NCI-H510A treated with DMSO at 0.1 percent for 48 hours (cell line): Measurements from ENCODE around the gene CNTN4.
"Not testable (repeated sequence)": the region's sequence is repeated elsewhere in the genome, so short reads cannot be mapped to it uniquely, and the experiment has no call there.

Experiments used
- DNase-seq: peaks from one replicate; lab custom pipeline; 2025; lab: John Stamatoyannopoulos, UW

CNTN4 gene

GRCh38 chr3:2098398-2099027 lies at the start of gene CNTN4:
TSS of gene CNTN4 (plus strand) at chr3:2098866.
- peak; percentile 65 for DNase-seq

- no peak for DNase-seq
Measured at GRCh38 chr3:2061360-2061759, 37.3 kb upstream of the CNTN4 start.

- no peak for DNase-seq
Measured at GRCh38 chr3:2071531-2071930, 27.1 kb upstream of the CNTN4 start.

GRCh38 chr3:2078821-2079220 lies 19.8 kb upstream of the CNTN4 start:
- no peak for DNase-seq

GRCh38 chr3:2082871-2083480 lies 15.7 kb upstream of the CNTN4 start:
- DNase-seq = no peak

- DNase-seq = not testable (repeated sequence)
Measured at GRCh38 chr3:2083558-2083957, 15.1 kb upstream of the CNTN4 start.

- DNase-seq = no peak
Measured at GRCh38 chr3:2090095-2090911, 8.4 kb upstream of the CNTN4 start.

GRCh38 chr3:2092758-2093157 lies 5.9 kb upstream of the CNTN4 start:
- DNase-seq = no peak

GRCh38 chr3:2094941-2095340 lies 3.7 kb upstream of the CNTN4 start:
- DNase-seq = no peak

- DNase-seq = no peak
Measured at GRCh38 chr3:2096216-2096615, 2.5 kb upstream of the CNTN4 start.

- DNase-seq = no peak
Measured at GRCh38 chr3:2097641-2098191, 950 bp upstream of the CNTN4 start.

- DNase-seq = peak; percentile 27
Measured at GRCh38 chr3:2099028-2099671, 484 bp downstream of the CNTN4 start.

GRCh38 chr3:2099779-2100191 lies 1.1 kb downstream of the CNTN4 start:
- no peak for DNase-seq

GRCh38 chr3:2106438-2106837 lies 7.8 kb downstream of the CNTN4 start:
- DNase-seq = no peak

GRCh38 chr3:2110597-2111117 lies 12.0 kb downstream of the CNTN4 start:
- DNase-seq = no peak

- no peak for DNase-seq
Measured at GRCh38 chr3:2114617-2115275, 16.1 kb downstream of the CNTN4 start.

- no peak for DNase-seq
Measured at GRCh38 chr3:2130726-2131125, 32.1 kb downstream of the CNTN4 start.

GRCh38 chr3:2133146-2133545 lies 34.5 kb downstream of the CNTN4 start:
- DNase-seq = no peak

GRCh38 chr3:2137651-2138050 lies 39.0 kb downstream of the CNTN4 start:
- DNase-seq = no peak

- DNase-seq = no peak
Measured at GRCh38 chr3:2141482-2141881, 42.8 kb downstream of the CNTN4 start.

GRCh38 chr3:2148561-2149340 lies 50.1 kb downstream of the CNTN4 start:
- DNase-seq = no peak
